NCI-H187 treated with DMSO at 0.1 percent for 48 hours (cell line): ENCODE data around the gene SLC6A3.
"Not testable (repeated sequence)": the region's sequence is repeated elsewhere in the genome, so short reads cannot be mapped to it uniquely, and the experiment has no call there.

Source experiments
- DNase-seq: peaks from one replicate; lab custom pipeline; 2025; lab: John Stamatoyannopoulos, UW

Gene SLC6A3

DNA sequence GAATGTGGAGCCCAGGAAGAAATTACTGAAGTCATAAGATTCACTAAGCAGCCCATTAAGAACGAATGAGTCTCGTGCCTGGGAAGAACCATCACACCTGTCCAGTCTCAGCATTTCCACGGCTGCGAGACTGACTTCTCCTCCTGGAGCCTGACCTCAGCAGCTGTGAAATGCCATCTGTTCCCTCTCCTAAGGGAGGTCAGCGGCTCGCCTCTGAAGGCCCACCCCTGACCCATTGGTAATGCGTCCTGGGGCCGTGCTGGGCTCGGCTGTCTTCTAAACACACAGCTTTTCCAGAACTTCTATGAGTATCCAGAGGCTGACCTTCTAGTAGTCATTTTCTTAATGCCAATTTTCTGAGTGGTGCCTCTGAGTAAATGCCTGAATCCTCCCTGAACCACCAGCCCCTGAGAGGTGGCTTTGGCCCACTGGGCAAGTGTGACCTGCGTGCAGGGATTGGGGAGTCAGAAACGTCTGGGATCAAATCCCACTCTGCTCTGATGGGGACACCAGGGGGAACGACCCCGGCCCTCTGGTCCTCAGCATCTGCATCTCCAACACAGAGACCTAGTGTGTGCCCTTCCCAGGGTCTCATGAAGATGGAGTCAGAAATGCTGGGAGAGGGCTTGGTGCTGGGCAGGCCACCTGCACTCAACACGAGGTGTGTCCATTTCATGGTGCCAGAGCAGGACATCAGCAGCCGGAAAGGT is 5.7 kb downstream of the SLC6A3 start:
- DNase-seq = no peak

DNA sequence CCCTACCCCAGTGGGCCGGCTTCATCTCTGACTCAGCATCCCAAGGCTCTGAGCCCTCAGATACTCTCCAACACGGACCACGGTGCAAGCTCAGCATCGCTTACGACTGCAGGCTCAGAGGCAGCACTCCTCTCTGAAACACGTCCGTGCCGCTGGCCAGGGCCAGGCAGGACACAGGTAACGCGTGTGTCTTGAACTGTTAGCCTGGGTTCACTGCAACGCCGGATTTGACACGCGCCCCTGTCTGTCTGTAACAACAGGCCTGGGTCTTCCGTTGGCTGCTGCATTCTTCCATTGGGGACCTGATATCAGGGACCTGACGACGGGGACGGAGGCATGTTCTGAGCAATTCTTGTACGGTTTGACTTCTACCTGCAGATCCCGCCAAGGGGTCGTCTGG is 6.4 kb downstream of the SLC6A3 start:
- no peak for DNase-seq

DNA sequence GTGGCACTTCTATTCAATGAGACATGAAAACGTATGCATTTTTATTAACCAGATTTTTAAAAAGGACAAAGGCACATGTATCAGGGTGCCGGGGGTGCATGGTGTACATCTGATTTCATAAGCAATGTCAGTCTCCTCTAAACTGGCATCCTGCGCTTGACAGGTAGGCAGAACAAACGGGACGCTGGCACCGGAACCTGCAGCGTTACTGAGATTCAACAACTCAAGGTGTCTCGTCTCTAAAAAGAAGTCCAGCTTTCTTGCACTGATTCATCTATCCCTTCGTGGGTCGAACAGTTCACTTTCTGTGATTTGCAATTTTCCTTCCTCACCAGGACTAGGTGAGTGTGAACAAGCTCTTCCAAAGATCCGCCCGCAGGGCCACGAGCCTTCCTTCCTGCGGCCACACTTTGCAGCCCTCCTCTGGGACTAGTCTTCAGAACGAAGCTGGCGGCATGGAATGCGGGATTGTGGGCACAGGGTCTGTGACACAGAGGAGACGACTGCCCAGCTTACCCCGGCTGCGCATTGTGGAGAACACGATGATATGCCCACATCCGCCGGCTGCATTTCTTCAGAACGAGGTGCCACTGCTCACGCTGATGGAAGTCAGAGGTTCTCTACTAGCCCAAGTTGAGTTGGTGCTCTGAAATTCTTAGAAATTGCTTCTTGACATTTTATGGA is 7.2 kb downstream of the SLC6A3 start:
- no peak for DNase-seq

DNA sequence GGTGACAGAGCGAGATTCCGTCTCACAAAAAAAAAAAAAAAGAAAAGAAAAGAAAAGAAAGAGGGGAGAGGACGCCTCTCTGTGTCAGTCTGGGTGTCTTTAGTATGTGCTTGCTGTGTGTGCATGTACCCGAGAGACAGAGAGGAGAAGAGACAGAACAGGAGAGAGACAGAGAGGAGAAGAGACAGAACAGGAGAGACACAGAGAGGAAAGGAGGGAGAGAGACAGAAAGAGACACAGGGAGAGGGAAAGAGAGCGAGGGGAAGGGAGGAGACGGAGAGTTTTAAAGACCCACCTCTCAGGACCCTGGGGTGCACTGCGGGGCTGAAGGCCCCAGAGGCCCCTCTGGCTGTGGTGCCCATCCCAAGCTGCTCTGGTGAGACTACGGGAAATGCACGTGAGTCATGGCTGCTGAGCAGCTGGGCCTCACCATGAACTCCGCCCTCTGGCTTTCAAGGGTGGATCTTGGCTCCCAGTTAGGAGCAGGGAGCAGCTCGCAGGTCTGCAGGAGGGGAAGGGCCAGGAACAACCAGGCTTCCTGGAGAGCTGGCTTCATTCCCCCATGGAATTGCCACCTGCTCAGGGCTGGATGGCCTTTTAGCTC is 7.9 kb downstream of the SLC6A3 start:
- DNase-seq = no peak

DNA sequence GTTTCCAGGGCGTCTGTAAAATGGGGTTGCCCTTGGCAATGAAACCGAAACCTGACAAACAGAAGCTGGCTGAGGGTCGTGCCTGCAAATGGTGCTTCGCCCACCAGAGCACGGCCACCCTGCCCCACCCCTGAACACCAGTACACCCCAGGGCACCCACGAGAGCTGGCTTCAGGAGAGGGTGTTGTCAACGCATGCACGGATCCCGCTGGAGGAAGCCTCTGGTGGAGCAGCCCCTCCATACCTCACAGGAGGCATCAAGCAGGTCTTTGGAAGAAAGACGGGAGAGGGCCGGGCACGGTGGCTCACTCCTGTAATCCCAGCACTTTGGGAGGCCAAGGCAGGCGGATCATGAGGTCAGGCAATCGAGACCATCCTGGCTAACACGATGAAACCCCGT is 8.6 kb downstream of the SLC6A3 start:
- DNase-seq = no peak

DNA sequence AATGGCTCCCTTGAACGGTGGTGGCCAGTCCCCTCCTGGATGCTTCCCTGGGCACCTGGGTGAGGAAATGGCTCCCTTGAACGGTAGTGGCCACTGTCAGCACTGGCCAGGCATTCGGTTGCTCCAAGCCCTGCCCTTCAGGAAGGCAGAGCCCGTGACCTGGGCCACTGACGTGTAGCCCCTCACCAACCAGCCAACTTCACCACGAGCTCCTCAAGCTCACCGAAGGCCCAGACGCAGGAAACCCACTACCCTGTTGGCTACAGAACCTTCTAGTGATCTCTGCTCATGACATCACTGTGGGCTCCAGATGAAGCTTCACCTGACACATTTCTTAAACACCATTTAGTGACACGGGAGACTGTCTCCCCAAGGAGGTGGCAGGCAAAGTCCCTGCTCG is 9.2 kb downstream of the SLC6A3 start:
- DNase-seq = no peak

DNA sequence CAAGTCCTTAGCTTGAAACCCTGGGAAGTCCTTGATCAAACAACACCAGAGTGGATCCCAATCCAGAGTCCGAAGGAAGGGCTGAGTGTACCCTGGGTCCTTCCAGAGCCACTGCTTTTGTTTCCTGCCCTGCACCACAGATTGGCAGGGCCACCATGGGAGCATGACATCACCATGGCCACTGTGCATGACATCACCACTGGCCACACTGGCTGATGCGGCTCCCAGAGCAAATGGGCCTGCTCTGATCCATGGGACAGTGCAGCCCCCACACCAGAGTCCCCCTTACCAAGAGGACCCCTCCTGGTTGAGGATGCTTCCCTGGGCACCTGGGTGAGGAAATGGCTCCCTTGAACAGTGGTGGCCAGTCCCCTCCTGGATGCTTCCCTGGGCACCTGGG is 9.9 kb downstream of the SLC6A3 start:
- DNase-seq = no peak

DNA sequence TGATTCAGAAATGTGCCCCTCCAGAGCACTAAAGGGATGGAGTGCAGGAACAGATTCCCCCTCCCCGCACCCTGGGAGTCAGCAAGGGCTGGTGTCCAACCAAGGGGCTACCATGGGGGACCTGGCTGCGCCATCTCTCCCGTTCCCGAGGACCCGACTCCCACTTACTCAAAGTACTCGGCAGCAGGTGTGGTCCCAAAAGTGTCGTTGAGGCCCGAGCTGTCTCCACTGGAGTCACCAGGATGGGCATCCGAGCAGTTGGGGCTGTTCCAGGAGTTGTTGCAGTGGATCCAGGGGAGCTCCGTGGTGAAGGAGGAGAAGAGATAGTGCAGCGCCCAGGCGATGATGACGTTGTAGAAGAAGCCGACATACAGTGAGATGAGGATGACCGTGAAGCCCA is 12.9 kb downstream of the SLC6A3 start:
- no peak for DNase-seq

DNA sequence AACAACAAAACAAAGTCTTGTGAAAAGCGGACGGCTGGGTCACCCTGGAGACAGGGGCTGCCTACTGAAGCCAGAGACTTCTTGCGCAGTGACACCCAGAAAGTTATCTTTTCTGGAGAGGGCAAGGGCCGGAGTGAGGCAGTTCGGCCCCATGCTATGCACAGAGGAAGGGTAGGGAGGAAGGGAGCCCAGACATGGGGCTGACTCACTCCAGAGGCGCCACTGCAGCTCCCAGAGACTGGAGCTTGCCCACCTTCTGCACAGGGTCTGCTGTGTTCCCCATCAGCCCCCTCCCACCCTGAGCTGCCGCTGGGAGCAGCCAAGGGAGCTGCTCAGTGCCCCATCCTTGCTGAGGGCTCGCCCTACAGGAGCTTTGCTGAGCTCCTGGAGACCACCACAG is 13.3 kb downstream of the SLC6A3 start:
- DNase-seq = no peak

DNA sequence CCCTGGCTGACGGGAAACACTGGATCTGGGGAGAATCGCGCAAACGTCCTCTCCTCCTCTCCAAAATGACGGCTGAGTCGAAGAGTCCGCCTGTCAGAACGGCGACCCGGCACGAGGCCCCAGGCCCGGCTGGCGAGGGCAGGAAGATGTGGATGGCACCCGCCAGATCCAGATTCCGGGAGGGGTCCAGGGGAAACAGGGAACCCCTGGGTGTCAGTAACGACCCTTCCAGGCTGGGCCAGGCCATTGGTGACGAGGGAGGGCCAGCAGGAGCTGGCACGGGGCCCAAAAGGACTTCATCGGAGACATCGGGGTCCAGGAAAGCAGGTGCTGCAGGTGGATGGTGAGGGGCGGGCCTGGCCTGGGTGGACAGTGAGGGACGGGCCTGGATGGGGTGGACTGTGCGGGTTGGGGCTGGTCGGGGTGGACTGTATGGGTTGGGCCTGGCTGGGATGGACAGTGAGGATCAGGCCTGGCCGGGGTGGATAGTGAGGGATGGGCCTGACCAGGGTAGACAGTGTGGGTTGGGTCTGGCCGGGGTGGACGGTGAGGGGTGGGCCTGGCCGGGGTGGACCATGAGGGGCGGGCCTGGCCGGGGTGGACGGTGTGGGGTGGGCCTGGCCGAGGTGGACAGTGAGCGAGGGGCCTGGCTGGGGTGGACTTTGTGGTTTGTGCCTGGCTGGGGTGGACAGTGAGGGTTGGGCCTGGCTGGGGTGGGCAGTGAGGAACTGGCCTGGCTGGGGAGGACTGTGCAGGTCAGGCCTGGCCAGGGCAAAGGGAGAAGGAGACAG is 14.0 kb downstream of the SLC6A3 start:
- DNase-seq = no peak

DNA sequence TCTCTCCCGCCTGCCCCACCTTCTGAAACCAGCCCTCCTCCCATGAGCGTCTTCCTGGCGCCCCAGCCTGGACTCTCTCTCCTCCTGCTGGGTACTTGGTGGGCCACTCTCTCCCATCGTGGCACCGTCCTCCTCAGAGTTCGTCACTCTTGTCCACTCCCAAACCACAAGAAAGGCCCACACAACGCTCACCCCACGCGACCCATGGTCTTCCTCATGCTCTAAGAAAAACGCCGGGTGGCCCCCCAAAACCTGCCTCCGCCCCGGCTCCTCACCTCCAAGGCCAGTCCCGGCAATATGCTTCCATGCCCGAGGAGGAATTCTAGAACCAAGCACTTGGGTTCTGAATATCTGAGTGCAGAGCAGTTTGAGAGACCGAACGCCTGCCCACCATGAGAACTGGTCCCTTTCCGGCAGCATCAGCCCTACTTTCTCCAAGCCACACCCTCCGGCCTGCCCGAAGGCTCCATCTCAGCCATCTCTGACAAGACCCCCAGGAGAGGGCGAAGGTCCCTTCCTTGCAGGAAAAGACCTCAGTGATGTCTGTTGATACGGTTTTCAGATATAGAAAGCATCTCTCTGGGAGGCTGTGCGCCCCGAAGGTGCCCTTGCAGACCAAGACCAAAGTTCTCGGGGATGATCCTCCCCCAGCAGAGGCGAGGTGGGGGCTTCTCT is 15.0 kb downstream of the SLC6A3 start:
- no peak for DNase-seq

DNA sequence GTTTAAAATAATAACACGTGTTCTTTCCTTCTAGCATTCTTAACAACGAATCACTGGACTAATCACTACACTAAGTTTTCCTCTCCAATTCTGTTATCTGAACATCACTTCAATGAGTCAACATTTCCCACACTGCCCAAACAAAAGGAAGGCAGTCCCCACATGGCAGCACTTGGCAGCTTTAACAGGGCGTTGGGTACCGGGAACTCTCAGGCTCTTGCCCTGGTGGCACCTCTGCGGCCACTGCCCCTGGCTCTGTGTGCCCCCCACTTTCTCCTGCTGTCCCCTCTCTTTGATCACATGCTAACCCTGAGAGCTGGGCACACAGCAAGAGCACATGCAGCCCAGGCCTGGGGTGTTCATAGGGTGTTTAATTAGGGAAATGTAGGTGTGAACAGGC is 15.7 kb downstream of the SLC6A3 start:
- DNase-seq = no peak

DNA sequence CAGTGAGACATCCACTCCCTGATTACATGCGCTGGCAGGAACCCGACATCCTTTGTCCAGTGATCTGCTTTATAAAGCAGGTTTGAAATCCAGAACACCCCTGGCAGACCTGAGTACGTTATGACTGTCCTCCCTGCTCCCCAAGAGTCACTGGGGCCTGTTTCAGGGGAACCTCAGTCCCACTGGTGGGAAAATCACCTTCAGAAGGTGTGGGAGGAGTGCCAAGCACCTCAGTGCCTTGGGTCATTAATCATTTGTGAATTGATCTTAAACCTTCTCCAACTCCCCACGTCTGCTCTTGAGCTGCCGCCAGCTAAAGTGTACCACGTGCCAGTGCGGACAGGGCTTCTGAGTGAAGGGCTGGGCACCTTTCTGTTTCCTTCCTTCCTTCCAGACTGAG is 16.2 kb downstream of the SLC6A3 start:
- DNase-seq = no peak

DNA sequence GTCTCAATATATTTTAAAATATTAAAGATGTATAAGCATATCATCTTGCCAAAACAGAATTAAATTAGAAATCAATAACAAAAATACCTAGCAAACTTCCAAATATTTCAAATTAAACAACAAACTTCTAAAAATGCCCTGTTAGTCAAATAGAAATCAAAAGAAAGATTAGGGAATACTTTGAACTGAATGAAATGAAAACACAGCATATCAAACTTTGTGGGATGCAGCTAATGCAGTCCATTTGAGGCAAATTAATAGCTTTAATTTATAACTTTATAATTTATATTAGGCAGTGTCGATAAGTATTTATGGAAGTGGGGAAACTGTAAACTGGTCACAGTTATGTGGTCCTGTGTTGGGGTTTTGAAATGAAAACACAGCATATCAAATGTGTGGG is 17.1 kb downstream of the SLC6A3 start:
- no peak for DNase-seq

DNA sequence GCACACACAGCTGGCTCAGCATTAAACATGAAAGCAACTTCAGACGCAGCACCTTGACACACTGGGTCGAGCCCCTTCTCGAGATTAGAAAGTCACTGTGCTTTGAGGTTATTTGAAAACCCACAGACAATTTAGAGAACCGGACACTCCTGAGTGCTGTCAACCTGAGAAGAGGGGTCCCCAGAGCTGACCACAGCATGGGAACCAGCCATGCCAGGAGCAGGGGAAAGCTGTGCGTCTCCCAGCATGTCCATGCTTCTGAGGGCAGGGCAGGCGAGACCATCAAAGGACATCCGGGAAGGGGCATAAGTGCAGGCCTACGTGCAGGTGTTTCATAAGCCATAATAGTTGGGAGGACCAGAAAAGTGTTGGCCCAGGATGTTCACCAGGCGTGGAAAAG is 20.5 kb downstream of the SLC6A3 start:
- no peak for DNase-seq

DNA sequence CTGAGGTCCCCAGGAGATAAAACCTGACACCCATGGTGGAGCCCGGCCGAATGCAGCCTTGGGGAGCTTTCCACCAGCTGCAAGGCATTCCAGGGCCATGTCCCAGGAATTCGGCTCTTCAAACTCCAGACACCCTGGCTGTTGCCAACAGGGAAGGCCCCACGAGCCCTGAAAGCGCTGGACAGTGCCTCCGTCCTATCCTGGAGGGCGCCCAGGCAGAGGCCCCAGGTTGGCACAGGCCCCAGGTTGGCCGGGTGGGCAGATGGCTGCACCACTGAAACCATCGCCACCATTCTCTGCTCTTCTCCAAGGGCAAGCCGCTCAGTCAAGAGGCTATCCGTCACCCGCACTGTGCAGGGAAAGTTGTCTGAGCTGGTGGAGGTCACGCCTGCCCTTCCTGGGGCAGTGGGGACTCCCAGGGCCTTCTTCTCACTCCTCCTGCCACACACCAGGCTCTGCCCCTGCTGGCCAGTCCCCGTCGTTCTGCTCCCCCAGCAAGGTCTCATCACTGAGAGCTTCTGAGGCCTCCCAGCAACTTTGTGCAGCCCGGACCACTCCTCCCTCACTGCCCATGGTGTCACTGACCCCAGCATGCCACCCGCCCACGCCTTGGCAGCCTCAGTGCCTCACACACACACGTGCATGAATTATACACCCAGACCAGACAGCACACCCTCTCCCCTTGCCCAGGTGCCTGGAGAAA is 21.2 kb downstream of the SLC6A3 start:
- no peak for DNase-seq

DNA sequence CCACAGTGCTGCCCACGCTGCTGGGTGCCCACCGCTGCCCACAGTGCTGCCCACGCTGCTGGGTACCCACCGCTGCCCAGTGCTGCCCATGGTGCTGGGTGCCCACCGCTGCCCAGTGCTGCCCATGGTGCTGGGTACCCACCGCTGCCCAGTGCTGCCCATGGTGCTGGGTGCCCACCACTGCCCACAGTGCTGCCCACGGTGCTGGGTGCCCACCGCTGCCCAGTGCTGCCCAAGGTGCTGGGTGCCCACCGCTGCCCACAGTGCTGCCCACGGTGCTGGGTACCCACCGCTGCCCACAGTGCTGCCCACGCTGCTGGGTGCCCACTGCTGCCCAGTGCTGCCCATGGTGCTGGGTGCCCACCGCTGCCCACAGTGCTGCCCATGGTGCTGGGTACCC is 22.7 kb downstream of the SLC6A3 start:
- not testable (repeated sequence) for DNase-seq

DNA sequence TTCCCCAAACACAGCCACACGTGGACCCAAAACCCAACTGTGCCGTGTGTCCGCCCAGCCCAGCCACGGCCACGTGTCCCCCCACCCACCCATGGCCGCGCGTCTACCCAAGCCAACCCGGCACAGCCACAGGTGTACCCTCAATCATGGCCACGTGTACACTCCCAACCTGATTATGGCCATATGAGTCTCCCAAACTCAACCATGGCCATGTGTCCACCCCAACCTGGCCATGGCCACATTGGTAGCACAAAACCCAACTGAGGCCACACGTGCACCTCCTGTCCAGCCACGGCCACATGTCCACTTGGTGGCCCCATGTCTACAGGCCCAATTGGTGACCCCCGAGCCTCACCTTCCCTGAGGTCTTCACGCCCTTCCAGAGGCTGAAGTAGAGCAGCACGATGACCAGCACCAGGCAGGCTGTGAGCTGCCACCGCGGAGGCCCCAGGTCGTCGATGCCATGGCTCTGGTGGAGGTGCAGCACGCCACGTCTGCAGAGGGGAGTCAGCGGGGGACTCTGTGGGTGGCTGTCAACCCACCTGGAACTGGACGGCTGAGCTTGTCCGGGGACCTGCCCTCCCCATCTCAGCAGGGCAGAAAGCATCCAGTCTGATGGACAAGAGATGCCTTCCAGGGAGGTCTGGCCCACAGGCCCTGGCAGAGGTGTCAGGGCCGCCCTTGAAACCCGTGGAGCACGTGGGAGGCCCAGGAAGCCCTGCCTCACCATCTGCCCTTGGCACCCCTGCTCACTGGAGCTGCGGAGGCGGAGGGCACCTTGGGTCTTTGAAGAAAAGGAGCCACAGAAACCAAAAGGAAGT is 23.5 kb downstream of the SLC6A3 start:
- DNase-seq = no peak

DNA sequence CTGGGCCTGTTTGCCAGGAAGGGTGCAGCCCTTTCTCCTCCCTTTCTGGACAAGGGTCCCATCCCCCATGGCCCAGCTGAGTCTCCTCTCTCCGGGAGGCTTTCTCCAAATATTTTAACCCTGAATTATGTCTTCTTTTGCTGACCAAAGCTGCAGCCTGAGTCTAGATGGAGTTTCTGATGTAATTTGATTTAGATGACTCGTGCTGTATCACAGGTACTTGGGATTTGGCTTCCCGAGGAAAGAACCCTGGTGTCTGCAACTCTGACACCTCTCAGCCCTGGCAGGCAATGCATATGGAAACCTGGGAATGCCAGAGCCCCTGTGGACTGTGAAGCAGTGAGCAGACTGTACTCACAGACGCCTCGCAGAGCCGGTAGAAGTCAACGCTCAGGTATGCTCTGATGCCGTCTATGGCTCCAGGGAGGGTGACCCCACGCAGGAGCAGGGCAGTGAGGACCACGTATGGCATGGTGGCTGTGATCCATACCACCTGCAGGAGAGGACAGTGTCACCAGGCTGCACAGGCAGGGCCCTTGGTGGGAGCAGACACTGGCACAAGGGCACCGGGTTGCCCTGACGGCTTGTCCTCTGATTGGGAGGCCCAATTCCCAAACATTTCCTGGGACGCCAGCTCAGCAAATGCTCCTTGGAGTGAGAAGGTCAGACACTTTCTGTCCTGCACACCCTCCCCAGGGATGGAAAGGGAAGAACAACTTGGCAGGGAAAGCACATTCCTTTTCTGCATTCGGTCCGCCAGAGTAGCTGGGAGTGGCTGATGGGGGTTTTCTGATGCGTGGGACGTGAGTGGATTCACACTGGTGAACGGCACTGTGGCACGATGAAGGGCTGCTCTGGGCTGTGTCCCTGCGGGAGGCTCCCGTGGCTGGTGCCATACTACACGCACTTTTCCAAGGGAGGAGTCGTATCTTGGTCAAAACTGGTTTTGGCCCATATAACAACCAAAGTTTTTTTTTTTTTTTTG is 24.7 kb downstream of the SLC6A3 start:
- DNase-seq = no peak
